Endothelial cell (in vitro differentiated cells): ENCODE measurements around the gene TAS1R3. TPM values are rescaled to one million over a fixed set of nuclear protein-coding genes. Genes with fewer than 3 reads are reported as not detected.

Experiments
- DNase-seq: peaks from one replicate; pipeline ENCODE4 v3.0.0; 2021; ENCODE audit warnings: low spot score
- H3K27ac Mint-ChIP-seq: one replicate; pipeline ENCODE4 v1.8.0; 2021; ENCODE audit warnings: mixed read lengths, inconsistent platforms; ENCODE audit not compliant: unreplicated experiment
- H3K27me3 Mint-ChIP-seq: one replicate; pipeline ENCODE4 v1.8.0; 2021; ENCODE audit warnings: mild to moderate bottlenecking, moderate library complexity, mixed read lengths, inconsistent platforms; ENCODE audit not compliant: unreplicated experiment
- H3K36me3 Mint-ChIP-seq: one replicate; pipeline ENCODE4 v1.8.0; 2021; ENCODE audit warnings: mild to moderate bottlenecking, low read depth, mixed read lengths, inconsistent platforms; ENCODE audit not compliant: unreplicated experiment
- H3K4me1 Mint-ChIP-seq: one replicate; pipeline ENCODE4 v1.8.0; 2021; ENCODE audit warnings: mild to moderate bottlenecking, mixed read lengths, inconsistent platforms; ENCODE audit not compliant: unreplicated experiment
- H3K4me3 Mint-ChIP-seq: one replicate; pipeline ENCODE4 v1.8.0; 2021; ENCODE audit warnings: mild to moderate bottlenecking, mixed read lengths, inconsistent platforms; ENCODE audit not compliant: unreplicated experiment
- H3K9me3 Mint-ChIP-seq: one replicate; pipeline ENCODE4 v1.8.0; 2021; ENCODE audit warnings: mixed read lengths, inconsistent platforms; ENCODE audit not compliant: unreplicated experiment
- CTCF ChIP-seq: fragments of 200-600 bp; sonication (generic); IDR thresholded peaks from one replicate; pipeline ENCODE4 v1.5.0; 2021; ENCODE audit warnings: antibody characterized with exemption; ENCODE audit not compliant: unreplicated experiment
- total RNA-seq: library from RNA; stranded (reverse); fragmentation: NEBNext Ultra II Directional; extraction: Animal tissue kit (Norgen Biotek cat#: 25700); gene quantifications from one replicate; pipeline ENCODE4 v1.2.1, GENCODE V29; 2021; ENCODE audit not compliant: unreplicated experiment

TAS1R3 gene
- total RNA-seq, 1 donor from 2014 or later, result 1.2 TPM

GRCh38 chr1:1284221-1285101, 46.6 kb upstream of the TAS1R3 start:
- Mint-ChIP-seq H3K9me3 (no peaks in the 10 kb centered on the region), H3K36me3 (no peaks in the 10 kb centered on the region), H3K4me3 (no peak overlapping the region), H3K27ac (no peak overlapping the region), H3K4me1 (no peaks in the 10 kb centered on the region), H3K27me3 (peaks cover 7% of the 10 kb centered on the region)
- DNase-seq, result no peak
- TF ChIP-seq CTCF, result no peak

- H3K27me3 Mint-ChIP-seq, result peaks cover 9% of the 10 kb centered on the region
- H3K4me3 Mint-ChIP-seq, result no peak overlapping the region
- TF ChIP-seq CTCF, result no peak
- no peak overlapping the region for H3K27ac Mint-ChIP-seq
- no peaks in the 10 kb centered on the region for H3K9me3 Mint-ChIP-seq
- no peaks in the 10 kb centered on the region for H3K4me1 Mint-ChIP-seq
- DNase-seq, result no peak
- H3K36me3 Mint-ChIP-seq, result no peaks in the 10 kb centered on the region
These were observed 45.9 kb upstream of the TAS1R3 start for GRCh38 chr1:1285102-1285571.

DNA sequence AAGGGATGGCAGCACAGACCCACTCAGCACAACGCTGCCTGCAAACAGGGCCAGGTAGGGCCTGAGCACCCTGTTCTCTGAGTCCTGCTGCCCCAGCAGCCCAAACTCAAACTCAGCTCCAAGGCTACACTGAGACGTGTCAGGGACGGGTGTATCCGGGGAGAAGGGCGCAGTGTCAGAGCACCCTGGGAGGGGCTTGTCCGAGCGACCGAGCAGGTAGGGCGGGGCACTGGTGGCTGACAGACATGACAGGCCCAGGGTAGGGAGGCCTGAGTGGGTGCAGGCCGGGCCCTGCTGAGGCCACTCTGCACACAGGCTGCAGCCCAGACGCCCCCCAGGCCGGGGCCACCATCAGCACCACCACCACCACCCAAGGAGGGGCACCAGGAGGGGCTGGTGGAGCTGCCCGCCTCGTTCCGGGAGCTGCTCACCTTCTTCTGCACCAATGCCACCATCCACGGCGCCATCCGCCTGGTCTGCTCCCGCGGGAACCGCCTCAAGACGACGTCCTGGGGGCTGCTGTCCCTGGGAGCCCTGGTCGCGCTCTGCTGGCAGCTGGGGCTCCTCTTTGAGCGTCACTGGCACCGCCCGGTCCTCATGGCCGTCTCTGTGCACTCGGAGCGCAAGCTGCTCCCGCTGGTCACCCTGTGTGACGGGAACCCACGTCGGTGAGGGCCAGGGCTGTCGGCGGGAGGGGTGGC, 45.3 kb upstream of the TAS1R3 start:
- no peak for DNase-seq
- Mint-ChIP-seq H3K4me1 (no peaks in the 10 kb centered on the region), H3K9me3 (no peaks in the 10 kb centered on the region), H3K27me3 (peaks cover 10% of the 10 kb centered on the region), H3K4me3 (no peak overlapping the region), H3K36me3 (no peaks in the 10 kb centered on the region), H3K27ac (no peak overlapping the region)
- no peak for TF ChIP-seq CTCF

- no peak for DNase-seq
- Mint-ChIP-seq H3K27me3 (peaks cover 10% of the 10 kb centered on the region), H3K4me3 (no peak overlapping the region), H3K27ac (no peak overlapping the region), H3K4me1 (no peaks in the 10 kb centered on the region), H3K36me3 (no peaks in the 10 kb centered on the region), H3K9me3 (no peaks in the 10 kb centered on the region)
- TF ChIP-seq CTCF, result no peak
These were observed 44.5 kb upstream of the TAS1R3 start for GRCh38 chr1:1286313-1287261.
